ENCODE results near the gene NVL.
"Not testable (repeated sequence)": the region's sequence is repeated elsewhere in the genome, so short reads cannot be mapped to it uniquely, and the experiment has no call there.

The NVL gene

GRCh38 chr1:224333939-224334786, 4.2 kb upstream of the NVL start:
- no peak for DNase-seq

GRCh38 chr1:224333309-224333926, 3.4 kb upstream of the NVL start:
- peak in 2 of 4 experiments; percentile 2 to 22 for DNase-seq

GRCh38 chr1:224331824-224332223, 1.9 kb upstream of the NVL start:
- no peak for DNase-seq

GRCh38 chr1:224331326-224331725, 1.4 kb upstream of the NVL start:
- no peak for DNase-seq

GRCh38 chr1:224329484-224329841, 509 bp downstream of the NVL start:
- DNase-seq, result no peak

GRCh38 chr1:224328644-224329043, 1.3 kb downstream of the NVL start:
- DNase-seq, result no peak

GRCh38 chr1:224325959-224326358, 4.0 kb downstream of the NVL start:
- DNase-seq, result no peak

- DNase-seq, result no peak
Measured at GRCh38 chr1:224321706-224322105, 8.3 kb downstream of the NVL start.

- DNase-seq, result no peak
Measured at GRCh38 chr1:224317383-224318045, 12.5 kb downstream of the NVL start.

GRCh38 chr1:224312025-224312424, 17.9 kb downstream of the NVL start:
- no peak for DNase-seq

- DNase-seq, result not testable (repeated sequence)
Measured at GRCh38 chr1:224311503-224311902, 18.5 kb downstream of the NVL start.

GRCh38 chr1:224308064-224308463, 21.9 kb downstream of the NVL start:
- DNase-seq, result no peak

- DNase-seq, result no peak
Measured at GRCh38 chr1:224304767-224305166, 25.2 kb downstream of the NVL start.

GRCh38 chr1:224302947-224303346, 27.0 kb downstream of the NVL start:
- no peak for DNase-seq

GRCh38 chr1:224301391-224301790, 28.6 kb downstream of the NVL start:
- DNase-seq, result no peak

GRCh38 chr1:224300346-224300745, 29.6 kb downstream of the NVL start:
- DNase-seq, result no peak

GRCh38 chr1:224298346-224299330, 31.3 kb downstream of the NVL start:
- no peak for DNase-seq

GRCh38 chr1:224294775-224295174, 35.2 kb downstream of the NVL start:
- DNase-seq, result no peak

GRCh38 chr1:224292419-224292818, 37.6 kb downstream of the NVL start:
- DNase-seq, result no peak

GRCh38 chr1:224289396-224289795, 40.6 kb downstream of the NVL start:
- DNase-seq, result no peak

GRCh38 chr1:224287714-224288113, 42.3 kb downstream of the NVL start:
- no peak for DNase-seq

GRCh38 chr1:224282140-224282539, 47.8 kb downstream of the NVL start:
- DNase-seq, result no peak

All from activated CD4-positive, CD25-positive, alpha-beta regulatory T cell (primary cell).